ENCODE data around the gene UBALD2.
"Not testable (repeated sequence)": the region's sequence is repeated elsewhere in the genome, so short reads cannot be mapped to it uniquely, and the experiment has no call there.

The UBALD2 gene

DNA sequence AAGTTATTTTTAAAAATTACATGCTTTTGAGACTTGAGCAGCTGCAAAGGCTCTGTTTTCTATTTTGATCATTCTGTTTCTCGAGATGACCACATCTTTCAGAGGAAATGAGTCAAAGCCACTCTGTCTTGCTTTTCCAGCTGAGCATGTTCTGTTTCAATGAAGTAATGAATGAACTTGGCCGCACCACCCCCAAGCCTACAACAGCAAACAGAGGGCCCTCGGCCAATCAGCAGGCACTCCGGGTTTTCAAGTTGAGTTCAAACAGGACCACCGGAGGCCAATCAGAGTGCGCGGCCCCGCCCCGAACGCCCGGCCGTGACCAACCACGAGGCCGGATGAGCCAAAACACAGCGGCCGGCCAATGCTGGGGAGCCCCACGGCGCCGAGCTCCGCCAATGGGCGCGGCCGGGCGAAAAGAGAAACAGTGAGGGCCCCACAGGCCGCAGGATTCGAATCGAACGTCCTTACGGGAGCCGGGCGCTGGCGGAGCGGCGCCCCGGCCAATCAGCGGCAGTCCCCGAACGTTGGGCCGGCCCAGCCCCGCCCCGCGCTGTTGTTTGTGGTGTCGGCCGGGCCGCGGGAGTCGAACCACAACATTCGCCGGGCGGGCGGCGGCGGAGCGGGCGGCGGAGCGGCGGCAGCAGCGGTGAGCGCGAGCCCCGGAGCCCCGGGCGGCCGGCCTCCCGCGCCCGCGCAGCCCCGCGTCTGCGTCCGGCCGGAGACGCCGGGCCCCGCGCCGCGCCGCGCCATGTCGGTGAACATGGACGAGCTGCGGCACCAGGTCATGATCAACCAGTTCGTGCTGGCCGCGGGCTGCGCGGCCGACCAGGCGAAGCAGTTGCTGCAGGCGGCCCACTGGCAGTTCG is at the start of gene UBALD2:
TSS of gene UBALD2 (plus strand) at position 594 of the 869 bp plus-strand sequence. CDS start at position 752, 158 bp downstream.
- DNase-seq (ENCODE audit: low read depth, low spot score) = peak; percentile 100

DNA sequence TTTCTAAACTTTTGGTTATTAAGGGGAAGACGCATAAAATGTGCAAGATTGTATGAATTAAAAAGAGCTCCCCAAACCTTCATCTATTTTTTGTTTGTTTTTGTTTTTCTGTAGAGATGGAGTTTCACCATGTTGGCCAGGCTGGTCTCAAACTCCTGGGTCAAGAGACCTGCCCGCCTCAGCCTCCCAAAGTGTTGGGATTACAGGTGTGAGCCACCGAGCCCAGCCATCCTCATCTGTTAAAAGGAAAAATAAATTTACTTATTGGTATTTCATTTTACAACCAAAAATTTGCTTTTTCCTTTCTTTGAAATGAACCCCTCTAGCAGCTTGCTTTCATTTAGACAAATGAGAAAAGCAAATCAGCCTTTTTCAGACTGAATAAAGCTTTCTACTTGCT is 48.1 kb upstream of the UBALD2 start:
- DNase-seq (ENCODE audit: low read depth, low spot score) = no peak

DNA sequence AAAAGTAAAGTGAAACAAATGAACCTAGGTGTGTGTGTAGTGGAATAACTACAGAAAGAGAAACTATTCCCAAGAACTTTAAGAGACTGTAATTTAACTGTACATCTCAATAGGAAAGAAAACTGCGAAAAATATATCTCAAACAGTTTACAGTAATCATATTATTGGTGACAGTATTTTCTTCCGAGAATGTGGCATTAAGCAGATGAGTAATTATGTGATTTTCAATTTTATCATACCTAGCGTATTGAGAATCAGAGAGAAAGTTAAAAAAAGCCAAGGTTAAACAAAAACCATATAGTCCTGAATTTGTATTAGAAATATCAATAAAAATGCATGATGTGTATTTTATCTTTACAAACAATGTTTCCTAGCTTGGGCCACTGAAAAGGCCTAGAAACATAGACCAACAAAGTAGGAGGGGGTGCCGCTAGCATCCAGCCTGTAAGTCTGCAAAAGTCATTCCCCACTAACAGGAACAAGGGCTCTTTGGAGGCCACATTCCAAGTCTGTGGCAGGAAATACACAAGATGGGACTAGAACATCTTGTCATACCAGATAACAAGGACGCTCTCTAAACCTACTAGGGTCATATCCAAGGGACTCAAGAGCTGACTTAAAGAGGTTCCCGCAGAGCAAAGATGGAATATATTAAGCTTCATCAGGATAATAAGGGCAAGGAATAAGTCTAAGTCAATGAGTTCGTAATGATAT is 45.3 kb upstream of the UBALD2 start:
- no peak for DNase-seq (ENCODE audit: low read depth, low spot score)

DNA sequence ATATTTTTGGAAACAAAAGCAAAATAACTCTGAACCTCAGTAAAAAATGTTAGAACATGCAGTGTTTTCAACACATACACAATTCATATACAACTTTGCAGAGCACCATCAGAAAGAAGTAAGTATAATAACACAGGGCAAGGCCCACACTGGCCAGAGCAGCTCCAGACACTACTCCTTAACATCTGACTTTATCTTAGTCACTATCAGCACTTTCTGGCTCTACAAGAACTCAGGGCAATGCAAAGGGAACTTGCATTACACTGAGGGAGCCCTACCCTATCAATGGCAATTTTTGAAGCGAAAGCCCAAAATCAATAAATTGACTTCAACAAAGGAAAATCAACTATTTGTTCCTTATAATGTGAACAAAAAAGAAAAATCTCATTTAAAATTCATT is 41.3 kb upstream of the UBALD2 start:
- no peak for DNase-seq (ENCODE audit: low read depth, low spot score)

DNA sequence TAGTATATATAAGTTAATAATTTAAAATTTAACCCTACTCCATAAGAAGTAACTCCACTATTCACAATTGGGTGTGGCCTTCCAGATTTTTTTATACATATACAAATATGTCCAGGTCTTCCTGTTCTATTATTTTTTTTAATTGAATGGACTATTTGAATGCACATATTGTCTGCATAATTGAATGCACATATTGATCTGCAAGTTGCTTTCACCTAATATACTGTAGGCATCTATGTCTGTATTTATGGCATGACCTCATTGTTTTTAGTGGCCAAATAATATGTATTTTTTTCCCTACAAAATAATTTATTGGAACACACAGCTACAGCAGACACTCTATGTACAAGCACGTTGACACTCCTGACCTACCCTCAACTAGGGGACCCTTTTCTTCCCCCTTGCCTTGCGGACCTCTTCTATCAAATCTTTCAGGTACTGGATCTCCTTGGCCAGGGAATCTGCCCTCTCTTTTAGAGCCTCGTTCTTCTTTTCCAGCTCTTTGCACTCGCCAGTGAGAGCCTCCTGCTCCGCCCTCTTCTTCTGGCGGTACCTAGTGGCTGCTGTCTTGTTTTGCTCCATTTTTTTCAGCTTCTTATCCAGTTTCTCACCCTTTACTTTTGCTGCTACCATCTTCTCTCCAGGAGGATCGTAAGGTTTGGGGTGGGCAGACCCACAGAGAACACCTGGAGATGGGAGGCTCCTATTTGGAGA is 39.6 kb upstream of the UBALD2 start:
- DNase-seq (ENCODE audit: low read depth, low spot score) = not testable (repeated sequence)

DNA sequence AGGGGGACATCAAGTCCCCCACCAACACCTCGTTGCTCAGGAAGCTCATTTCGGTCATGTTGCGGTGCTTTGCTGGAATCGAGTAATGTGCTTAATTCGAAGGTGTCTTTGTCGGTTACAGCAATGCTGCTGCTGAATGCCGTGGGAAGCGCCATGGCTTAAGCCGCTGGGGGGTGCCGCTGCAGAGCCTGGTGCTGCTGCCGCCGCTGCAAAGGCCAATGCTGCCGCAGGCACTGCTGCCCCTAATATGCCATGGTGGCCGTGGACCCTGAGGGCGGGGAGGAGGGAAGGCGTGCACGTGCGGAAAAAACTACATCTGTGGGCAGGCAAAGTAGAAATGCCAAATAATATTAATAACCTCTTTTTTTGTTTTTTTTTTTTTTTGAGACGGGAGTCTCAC is 38.4 kb upstream of the UBALD2 start:
- not testable (repeated sequence) for DNase-seq (ENCODE audit: low read depth, low spot score)

DNA sequence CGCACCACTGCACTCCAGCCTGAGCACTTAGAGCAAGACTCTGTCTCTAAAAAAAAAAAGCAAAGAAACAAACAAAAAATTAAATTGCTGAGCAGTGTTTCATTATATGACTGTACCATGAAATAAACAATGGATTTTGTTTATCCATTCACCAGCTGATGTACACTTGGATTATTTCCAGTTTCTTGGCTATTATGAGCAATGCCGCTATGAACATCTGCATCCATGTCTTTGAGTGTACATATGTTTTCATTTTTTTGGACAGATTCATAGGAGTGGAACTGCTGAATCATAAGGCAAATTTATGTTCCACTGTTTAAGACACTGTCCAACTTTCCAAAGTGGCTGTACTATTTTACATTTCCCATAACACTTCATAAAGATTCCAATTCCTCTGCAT is 32.8 kb upstream of the UBALD2 start:
- no peak for DNase-seq (ENCODE audit: low read depth, low spot score)

DNA sequence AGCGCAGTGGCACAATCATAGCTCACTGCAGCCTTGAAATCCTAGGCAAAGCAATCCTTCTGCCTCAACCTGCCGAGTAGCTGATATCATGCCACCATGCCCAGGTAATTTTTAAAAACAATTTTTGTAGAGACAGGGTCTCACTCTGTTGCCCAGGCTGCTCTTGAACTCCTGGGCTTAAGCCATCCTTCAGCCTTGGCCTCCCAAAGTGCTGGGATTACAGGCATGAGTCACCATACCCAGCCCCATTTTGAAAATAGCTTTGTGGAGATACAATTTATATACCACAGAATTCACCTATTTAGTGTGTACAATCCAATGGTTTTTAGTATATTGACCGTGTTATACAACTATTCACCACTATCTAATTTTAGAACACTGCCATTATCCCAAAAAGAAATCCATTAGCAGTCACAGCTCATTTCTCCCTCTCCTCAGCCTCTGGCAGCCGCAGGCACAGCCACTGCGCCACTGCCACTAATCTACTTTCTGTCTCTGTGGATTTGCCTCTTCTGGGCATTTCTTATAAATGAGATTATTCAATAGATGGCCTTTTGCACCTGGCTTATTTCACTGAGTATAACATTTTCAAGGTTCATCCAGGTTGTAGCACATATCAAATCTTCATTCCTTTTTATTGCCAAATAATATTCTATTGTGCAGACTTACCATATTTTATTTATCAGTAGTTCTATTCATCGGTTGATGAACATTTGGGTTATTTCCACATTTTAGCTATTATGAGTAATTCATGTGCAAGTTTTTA is 31.4 kb upstream of the UBALD2 start:
- DNase-seq (ENCODE audit: low read depth, low spot score) = no peak

DNA sequence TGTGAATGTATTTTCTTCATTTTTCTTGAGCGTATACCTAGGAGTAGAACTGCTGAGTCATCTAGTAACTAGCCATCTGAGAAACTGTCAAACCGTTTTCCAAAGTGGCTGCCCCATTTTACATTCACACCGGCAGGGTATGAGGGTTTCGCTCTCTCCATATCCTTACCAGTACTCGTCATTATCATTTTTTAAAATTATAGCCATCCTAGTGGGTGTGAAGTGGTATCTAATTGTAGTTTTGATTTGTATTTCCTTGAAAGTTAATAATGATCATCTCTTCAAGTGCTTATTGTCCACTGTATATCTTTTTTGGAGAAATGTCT is 30.8 kb upstream of the UBALD2 start:
- DNase-seq (ENCODE audit: low read depth, low spot score) = no peak

DNA sequence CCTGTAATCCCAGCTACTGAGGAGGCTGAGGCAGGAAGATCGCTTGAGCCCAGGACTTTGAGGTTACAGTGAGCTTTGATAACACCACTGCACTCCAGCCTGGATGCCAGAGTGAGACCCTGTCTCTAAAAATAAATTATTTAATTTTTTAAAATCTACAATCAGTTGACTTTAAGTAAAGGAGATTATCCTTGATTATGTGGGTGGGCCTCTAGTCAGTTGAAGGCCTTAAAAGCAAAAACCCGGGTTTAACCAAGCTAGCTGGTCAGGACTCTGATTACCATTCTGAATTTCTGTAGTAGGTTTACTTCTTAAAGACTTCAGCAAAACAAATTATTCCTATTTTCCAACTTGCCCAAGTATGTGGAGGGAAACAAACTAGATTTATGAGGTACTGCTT is 29.3 kb upstream of the UBALD2 start:
- DNase-seq (ENCODE audit: low read depth, low spot score) = no peak

DNA sequence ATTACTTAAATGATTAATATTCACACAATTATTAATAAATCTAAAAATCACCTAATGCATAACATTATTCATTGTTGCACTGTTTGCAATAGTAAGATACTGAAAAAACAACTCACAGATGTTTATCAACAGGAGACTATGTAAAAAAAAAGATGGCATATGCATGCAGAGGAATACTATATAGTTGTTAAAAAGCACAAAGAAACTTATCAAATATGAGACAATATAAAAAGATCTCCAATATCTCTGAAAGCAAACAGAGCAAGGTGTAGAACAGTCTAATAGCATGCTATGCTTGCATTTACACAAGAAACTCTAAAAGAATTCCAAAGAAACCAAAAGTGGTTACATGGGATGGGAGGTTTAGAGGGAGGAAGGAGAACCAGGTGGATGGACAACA is 28.5 kb upstream of the UBALD2 start:
- no peak for DNase-seq (ENCODE audit: low read depth, low spot score)

DNA sequence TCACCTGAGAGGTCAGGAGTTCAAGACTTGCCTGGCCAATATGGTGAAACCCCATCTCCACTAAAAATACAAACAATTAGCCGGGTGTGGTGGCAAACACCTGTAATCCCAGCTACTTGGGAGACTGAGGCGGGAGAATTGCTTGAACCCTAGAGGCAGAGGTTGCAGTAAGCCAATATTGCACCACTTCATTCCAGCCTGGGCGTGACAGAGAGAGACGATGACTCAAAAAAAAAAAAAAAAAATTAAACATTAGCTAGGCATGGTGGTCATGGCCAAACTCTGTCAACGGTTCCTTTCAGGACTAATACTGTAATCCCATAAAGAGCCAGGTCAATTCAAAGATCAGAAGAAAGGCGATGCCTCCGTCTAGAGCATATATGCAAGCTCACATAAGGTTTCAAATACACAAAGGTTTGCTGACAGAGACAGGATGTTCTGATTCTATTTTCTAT is 27.3 kb upstream of the UBALD2 start:
- DNase-seq (ENCODE audit: low read depth, low spot score) = no peak

DNA sequence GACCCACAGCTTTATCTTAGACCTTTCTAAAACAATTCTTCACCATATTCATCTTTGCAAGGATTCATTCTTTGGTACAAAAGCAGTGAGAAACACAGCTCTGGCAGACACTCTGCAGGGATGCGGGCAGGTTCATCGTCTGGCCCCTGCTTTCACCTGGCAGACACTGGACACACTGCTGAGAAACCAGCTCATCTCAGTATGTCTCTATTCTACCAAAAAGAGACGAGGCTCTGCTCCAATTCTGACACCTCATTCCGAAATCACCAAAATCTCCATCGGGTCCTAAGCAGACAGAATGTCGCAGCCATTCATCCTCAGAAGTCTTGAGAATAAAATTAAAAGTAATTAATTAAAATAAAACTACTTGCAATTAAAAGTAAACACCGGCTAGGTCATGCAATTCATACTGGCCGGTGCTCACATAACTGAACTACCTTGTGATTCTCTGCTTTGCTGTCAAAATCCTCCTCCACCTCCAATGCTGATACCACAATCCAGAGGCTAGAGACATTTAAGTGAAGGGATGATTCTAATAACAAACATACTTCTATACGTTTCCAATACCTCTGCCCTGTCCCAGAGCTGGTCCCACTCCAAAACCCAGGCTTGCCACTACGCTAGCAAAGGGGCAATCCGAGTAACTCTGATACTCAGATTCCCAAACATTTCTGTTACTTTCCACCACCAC is 26.2 kb upstream of the UBALD2 start:
- DNase-seq (ENCODE audit: low read depth, low spot score) = no peak

DNA sequence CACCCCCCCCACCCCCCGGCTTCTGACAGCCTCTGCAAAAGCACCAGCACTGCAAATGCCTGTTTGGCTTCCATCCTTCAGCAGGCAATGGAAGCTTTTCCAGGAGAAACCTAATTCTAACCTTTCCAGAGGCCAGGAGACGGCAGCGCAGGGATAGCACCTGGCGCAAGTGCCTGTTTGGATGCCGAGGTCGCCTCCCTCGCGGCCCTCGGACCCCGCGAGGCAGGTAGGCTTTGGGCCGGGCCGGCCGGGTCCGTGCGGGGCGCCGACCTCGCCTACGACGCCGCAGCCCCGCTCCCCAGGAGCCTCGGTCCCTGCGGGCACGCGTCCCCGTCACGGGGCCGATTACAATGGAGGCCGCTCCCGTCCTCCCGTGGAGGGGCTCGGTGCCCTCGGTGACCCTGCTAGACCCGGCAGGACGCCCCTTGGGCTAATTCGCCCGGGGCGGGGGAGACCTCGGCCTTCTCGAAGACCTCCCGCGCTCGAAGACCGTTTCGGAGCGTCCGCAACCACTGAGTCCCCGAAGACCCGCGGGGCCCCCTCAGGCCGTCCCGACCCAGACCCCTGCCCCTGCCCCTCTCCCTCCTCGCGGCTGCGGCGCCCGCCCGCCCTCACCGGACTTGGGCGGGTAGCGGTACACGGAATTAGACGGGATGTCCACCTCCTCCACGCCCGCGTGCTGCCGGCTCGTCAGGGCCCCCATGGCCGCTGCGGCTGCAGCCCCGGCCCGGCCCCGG is 25.4 kb upstream of the UBALD2 start:
- DNase-seq (ENCODE audit: low read depth, low spot score) = peak; percentile 30

DNA sequence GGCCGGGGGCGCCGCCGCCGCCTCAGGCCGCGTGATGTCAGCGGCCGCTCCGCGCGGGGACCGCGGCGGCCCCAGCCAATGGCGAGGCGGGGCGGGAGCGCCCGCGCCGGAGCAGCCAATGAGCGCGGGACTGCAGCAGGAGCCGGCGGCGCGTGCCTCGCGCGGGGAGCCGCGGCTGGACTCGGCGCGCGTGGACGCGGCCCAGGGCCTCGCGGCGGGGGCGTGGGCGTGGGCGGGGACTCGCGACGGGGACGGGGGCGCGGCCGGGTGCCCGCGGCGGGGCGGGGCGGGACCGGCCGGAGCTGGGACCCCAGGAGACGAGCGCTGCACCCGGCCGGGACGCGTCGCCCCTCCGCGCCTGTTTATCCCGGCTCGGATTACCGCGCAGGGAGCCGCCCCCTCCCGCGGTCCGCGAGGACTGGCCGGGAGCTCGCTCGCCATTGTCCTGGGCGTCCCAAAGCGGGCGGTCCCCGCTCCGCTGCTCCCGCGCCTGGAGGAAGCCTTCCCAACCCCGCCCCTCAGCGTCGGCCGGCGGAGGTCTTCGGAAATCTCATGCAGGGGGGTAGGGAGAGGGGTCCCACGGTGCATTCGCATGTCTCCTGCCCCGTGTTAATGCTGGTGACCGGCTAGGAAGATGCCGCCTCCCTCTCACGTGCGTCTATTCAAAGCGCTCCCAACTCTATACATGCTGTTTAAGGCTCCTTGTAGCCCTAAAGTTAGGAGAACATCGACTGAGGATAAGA is 24.5 kb upstream of the UBALD2 start, which contains the start of gene RNF157:
TSS of gene RNF157 (minus strand) at position 33 of the 743 bp plus-strand sequence. CDS start 253 bp downstream, outside the sequence.
- DNase-seq (ENCODE audit: low read depth, low spot score) = peak; percentile 81

DNA sequence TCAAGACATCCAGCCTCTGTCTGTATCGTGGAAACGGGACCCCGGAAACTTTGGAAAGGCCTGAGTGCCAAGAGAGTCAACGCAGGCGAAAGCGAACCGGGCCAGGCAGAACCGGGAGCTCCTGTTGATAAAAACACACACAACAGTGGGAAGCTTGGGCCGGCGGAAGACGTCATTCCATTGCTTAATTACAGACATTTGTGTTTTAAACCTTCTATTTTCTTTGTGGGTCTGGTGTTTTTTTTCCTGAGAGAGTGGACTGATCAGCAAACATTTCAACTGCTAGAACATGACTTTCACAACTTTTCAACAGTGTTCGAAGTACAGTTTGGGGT is 24.0 kb upstream of the UBALD2 start:
- no peak for DNase-seq (ENCODE audit: low read depth, low spot score)

DNA sequence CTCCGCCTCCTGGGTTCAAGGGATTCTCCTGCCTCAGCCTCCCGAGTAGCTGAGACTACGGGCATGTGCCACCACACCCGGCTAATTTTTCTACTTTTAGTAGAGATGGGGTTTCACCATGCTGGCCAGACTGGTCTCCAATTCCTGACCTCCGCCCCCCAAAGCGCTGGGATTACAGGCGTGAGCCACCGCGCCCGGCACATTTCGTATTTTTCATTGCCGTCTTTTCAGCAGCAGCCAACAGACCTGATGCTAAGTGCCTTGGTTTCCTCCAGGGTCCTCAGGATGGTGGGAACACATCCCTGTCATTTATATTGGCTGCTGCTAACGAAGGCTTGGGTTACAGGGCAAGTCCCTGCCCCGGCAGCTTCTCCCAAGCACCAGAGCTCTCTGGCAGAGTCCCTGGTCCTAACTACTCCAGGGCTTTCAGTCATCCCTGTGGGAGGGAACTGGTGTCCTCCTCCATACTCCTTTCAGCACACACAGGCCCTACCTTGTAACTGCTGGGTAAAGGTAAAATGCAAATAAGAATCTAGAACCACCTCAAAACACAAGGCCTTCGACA is 23.4 kb upstream of the UBALD2 start:
- DNase-seq (ENCODE audit: low read depth, low spot score) = no peak

DNA sequence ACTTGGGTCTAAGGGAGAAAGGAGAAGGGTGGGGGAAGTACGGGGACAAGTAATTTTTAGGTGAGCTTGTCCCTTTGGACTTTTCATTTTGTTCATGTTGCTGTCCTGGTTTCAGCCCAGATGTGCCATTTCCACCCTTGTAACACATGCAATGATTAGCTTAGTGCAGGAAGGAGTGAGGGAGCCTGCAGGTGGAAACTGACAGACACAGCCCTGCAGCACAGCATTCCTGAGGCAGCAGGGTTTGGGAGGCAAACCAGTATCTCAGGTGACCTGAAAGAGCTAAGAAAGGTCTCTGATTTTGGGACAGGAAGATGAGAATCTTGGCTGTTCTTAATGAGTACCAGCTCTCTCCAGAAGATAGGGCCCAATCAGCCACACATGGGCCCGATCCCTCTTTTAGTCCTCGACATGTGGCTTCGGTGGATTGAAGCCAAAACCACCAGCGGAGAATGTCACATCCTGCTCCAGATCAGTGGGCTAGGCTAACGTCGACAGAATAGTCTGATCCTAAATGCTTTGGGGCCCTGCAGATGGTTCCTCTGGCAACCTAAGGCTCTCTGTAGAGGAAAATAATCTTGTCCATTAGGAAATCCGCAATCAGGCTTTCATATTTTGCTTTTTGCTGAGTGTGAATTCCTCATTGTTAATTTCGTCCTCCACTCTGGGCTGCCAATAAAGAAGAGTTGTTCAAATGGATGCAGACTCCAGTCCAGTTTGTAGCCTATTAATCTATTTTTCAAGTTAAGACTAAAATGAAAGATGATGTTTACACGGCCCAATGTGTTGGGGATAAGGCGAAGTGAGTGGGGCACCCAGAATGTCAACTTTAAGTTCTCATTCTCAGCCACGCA is 21.1 kb upstream of the UBALD2 start:
- DNase-seq (ENCODE audit: low read depth, low spot score) = peak; percentile 36
